GM10248 (cell line): ENCODE data around the gene CAMK2G.
"Not testable (repeated sequence)": the region's sequence is repeated elsewhere in the genome, so short reads cannot be mapped to it uniquely, and the experiment has no call there.

ENCODE experiments used
- CTCF ChIA-PET: fragments of 300-600 bp; sonication (Branson Sonifier 250); formaldehyde crosslinking; extraction: SDS; loops from one replicate; lab custom pipeline; 2021; ENCODE audit warnings: antibody characterized with exemption; lab: Yijun Ruan, JAX
- POLR2A ChIA-PET: fragments of 350-650 bp; sonication (Branson Sonifier 250); formaldehyde crosslinking; extraction: SDS; loops from one replicate; lab custom pipeline; 2020; ENCODE audit warnings: antibody characterized with exemption; lab: Yijun Ruan, JAX
- DNase-seq: peaks from one replicate; pipeline ENCODE4 v3.0.0; 2012; ENCODE audit errors: extremely low spot score
- CTCF ChIP-seq: IDR thresholded peaks from 2 replicates; pipeline ENCODE4 v1.5.1; 2012; ENCODE audit warnings: mild to moderate bottlenecking, low read depth; ENCODE audit errors: extremely low read depth, missing control alignments, control extremely low read depth

CAMK2G gene

GRCh38 chr10:73800560-73801252 lies 73.6 kb downstream of the CAMK2G start:
- ChIA-PET POLR2A (interaction anchor here (1.1 kb wide), 1 partner anchor 11 kb away, joined by 3 read pairs; no protein-coding TSS in a partner anchor), CTCF (no interaction called here)
- no peak for DNase-seq
- TF ChIP-seq CTCF, result no peak

GRCh38 chr10:73799899-73800559 lies 74.3 kb downstream of the CAMK2G start:
- no peak for DNase-seq
- CTCF ChIA-PET, result no interaction called here
- no peak for TF ChIP-seq CTCF
- POLR2A ChIA-PET, result interaction anchor here (1.1 kb wide), 1 partner anchor 11 kb away, joined by 3 read pairs; no protein-coding TSS in a partner anchor

- DNase-seq, result no peak
- CTCF ChIA-PET, result no interaction called here
- POLR2A ChIA-PET, result interaction anchor here (0.8 kb wide), 1 partner anchor 13 kb away, joined by 3 read pairs; no protein-coding TSS in a partner anchor
- TF ChIP-seq CTCF, result no peak
Measured at GRCh38 chr10:73798927-73799560, 75.3 kb downstream of the CAMK2G start.

- POLR2A ChIA-PET, result no interaction called here
- no peak for DNase-seq
- CTCF ChIA-PET, result interaction anchor here (0.8 kb wide), 1 partner anchor 9 kb away, joined by 3 read pairs; no protein-coding TSS in a partner anchor
- no peak for TF ChIP-seq CTCF
Measured at GRCh38 chr10:73798087-73798486, 76.3 kb downstream of the CAMK2G start.

GRCh38 chr10:73797324-73798025 lies 76.9 kb downstream of the CAMK2G start:
- DNase-seq, result no peak
- CTCF ChIA-PET, result interaction anchor here (2.3 kb wide), 1 partner anchor 12 kb away, joined by 7 read pairs; the partner anchor contains the start of gene ZSWIM8
- POLR2A ChIA-PET, result no interaction called here
- no peak for TF ChIP-seq CTCF

- CTCF ChIA-PET, result interaction anchor here (0.6 to 2.3 kb wide), 3 partner anchors 11 to 38 kb away, joined by 3 to 7 read pairs (median 3); partner anchors contain the start of gene ZSWIM8
- POLR2A ChIA-PET, result no interaction called here
- DNase-seq, result no peak
- TF ChIP-seq CTCF, result no peak
Measured at GRCh38 chr10:73796766-73797165, 77.6 kb downstream of the CAMK2G start.

- POLR2A ChIA-PET, result interaction anchor here (0.7 kb wide), 1 partner anchor 241 kb away, joined by 6 read pairs; no protein-coding TSS in a partner anchor
- CTCF ChIA-PET, result interaction anchor here (0.6 to 2.3 kb wide), 3 partner anchors 10 to 37 kb away, joined by 3 to 7 read pairs (median 3); partner anchors contain the start of gene ZSWIM8
- not testable (repeated sequence) for DNase-seq
Measured at GRCh38 chr10:73796035-73796434, 78.3 kb downstream of the CAMK2G start.

GRCh38 chr10:73795491-73795890 lies 78.9 kb downstream of the CAMK2G start:
- ChIA-PET CTCF (interaction anchor here (1.5 to 2.3 kb wide), 2 partner anchors 10 to 37 kb away, joined by 3 to 7 read pairs; partner anchors contain the start of gene ZSWIM8), POLR2A (interaction anchor here (0.7 kb wide), 2 partner anchors 15 to 240 kb away, joined by 6 read pairs; no protein-coding TSS in a partner anchor)
- DNase-seq, result not testable (repeated sequence)
